Activated CD4-positive, CD25-positive, alpha-beta regulatory T cell treated with anti-CD3 and anti-CD28 coated beads, Interleukin-2, amount 50 U/mL, for 24 hours (primary cell): Measurements from ENCODE around the gene ALKBH8.
A peak's percentile ranks its signal among the peaks of the same experiment; 100 is the strongest.
"Not testable (repeated sequence)": the region's sequence is repeated elsewhere in the genome, so short reads cannot be mapped to it uniquely, and the experiment has no call there.

Source experiments
- ATAC-seq, 2 donors: fragments of 150-1000 bp; cut with Tn5 transposase; one replicate each; pipeline ENCODE4 v1.10.0; 2021; ENCODE audit warnings: mild to moderate bottlenecking in 1 of 2, moderate library complexity in 1 of 2

The ALKBH8 gene

DNA sequence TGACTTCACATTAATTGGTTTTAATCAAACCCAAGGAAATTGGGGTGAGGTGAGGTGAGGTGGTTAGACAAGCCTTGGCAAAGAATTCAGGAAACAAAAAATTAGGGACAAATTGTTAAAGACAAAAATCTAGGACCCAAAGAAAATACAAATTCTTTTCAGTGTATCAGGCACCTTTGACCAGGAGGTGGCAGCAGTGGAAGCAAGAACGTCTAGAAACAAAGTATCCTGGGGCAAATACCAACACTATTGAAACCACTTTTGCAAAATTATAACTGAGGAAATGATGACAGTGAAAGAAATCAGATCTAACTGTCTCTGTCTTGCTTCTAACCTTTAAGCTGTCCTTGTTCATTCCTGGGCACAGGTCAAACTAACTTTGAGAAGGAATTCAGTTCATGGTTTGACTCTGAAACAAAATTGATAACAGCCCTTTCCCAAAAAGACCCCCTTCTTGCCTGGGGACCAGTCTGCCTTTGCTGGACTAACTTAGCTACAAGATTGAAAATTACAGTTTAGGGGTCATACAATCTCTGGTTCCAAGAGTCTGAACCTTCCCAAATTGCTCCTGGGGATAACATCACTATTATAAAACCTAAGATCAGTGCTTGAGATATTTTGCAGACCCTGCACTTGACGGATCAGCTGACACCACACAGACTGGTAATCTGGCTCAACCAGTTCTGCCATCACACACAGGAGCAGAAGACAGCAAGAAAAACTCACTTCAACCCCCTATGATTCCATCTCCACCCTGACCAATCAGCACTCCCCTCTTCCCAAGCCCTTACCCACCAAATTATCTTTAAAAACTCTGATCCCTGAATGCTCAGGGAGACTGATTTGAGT lies 11.2 kb upstream of the ALKBH8 start:
- not testable (repeated sequence) for ATAC-seq

DNA sequence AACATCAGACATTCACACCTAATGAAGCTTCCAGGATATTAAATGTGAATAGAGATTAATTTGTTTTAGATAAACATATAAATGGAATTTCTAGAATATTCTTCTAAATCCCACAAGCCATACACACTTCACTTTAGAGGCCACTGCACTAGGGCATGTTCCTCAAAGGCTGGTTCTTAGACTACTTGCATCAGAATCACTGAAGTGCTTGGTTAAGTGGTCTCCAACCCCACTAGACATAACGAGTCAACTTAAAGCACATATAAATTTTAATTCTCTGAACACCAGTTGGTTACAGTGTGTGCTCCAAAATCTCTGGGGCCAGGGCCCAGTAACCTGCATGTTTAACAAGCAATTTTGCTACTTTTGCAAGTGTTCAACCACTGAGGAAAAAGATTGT lies 7.9 kb upstream of the ALKBH8 start:
- no peak for ATAC-seq

DNA sequence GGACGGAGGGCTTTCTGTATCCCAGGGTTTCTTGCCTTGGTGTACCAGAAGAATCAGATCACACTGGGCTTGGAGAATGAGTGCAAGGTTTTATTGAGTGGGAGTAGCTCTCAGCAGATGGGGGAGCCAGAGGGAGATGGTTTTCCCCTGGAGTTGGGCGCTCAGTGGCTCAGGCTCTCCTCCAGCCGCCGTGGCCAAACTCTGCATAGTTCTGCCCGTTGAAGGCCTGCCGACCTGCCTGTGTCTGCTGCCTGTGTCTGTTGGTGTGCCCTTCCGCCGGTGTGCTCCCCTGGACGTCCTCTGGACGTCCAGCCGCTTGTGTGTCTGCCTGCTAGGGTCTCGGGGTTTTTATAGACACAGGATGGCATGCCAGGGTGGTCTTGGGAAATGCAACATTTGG lies 4.5 kb upstream of the ALKBH8 start:
- ATAC-seq: no peak

DNA sequence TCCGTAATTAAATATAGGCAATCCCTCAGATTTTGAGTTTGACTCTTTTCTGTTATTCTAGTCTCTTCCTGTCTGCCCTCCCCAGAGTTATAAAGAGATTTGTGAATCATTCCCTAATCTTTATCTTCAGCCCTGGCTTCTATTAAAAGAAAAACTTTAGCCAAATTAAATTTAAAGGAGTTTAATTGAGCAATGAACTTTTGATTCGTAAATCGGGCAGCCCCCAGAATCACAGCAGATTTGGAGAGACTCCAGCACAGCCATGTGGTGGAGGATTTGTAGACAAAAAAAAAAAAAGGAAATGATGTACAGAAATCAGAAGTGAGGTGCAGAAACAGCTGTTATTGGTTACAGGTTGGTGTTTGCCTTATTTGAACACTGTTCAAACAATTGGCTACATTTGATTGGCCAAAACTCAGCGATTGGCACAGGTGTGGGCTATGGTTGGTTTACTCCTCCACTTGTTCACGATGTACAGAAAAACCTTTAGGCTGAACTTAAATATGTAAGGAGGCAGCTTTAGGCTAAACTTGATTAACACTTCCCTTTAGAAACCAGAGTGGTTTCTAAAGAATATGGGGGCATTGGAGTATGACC lies 2.3 kb upstream of the ALKBH8 start:
- no peak for ATAC-seq

- no peak for ATAC-seq
Observed at GRCh38 chr11:107566569-107566968, 1.0 kb upstream of the ALKBH8 start.

DNA sequence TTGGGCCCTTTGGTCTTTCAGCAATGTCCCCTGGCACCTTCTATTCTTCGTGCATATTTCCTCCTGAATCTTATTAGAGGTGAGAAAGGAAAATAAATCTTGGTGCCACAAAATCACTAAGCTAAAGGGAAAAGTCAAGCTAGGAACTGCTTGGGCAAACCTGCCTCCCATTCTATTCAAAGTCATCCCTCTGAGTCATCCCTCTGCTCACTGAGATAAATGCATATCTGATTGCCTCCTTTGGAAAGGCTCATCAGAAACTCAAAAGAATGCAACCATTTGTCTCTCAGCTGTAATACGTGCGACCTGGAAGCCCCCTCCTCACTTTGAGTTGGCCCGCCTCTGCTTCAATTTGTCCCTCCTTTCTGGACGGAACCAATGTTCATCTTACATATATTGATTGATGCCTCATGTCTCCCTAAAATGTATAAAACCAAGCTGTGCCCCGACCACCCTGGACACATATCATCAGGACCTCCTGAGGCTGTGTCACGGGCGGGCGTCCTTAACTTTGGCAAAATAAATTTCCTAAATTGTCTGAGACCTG lies 493 bp upstream of the ALKBH8 start:
- not testable (repeated sequence) for ATAC-seq

GRCh38 chr11:107564877-107565218 lies 687 bp downstream of the ALKBH8 start:
- no peak for ATAC-seq

DNA sequence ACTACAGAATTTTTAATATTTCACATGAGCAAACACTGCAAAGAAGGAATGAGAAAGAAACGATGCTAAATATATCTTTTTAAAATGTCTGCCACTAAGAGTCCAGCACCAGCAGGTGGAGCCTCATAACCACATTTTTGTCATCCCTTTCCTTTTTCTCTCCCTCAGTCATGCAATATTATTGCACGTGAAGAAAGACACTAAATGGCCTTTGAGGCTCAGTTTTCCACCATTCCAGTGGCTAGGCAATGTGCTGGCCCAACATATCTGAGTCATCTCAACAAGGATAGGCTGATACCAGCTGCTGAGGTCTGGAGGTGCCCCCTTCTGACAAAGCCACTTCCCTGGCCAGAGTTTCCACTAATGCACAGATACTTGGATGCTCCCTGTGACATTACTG lies 1.8 kb downstream of the ALKBH8 start:
- no peak for ATAC-seq

DNA sequence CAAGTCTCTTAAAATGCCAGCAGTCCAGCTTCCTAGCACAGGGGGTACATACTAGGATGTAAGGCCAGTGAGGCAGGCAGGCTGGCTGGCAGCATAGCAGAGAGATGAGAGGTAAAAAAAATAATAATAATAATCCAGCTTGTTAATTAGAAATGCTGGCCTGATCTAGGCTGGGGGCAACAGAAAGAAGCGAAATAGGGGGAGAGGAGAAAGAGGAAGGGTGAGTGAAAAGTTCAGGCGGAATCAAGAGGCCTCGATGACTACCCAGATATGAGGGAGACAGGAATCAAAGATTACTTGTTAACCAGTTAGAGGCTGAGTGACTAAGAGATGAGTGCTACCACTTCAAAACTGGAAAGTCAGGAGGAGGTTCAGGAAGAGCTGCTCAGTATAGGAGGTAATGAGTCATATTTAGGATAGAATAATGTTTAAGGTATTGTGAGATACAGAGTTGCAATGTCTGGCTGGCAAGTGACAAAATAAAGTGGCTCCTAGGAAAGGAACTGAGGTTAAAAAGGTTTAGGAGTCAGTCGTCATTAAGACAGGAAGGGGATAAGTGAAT lies 2.8 kb downstream of the ALKBH8 start:
- ATAC-seq: no peak

- peak in 1 of 2 donors; percentile 15 for ATAC-seq
Observed at GRCh38 chr11:107561688-107562087, 3.8 kb downstream of the ALKBH8 start.

DNA sequence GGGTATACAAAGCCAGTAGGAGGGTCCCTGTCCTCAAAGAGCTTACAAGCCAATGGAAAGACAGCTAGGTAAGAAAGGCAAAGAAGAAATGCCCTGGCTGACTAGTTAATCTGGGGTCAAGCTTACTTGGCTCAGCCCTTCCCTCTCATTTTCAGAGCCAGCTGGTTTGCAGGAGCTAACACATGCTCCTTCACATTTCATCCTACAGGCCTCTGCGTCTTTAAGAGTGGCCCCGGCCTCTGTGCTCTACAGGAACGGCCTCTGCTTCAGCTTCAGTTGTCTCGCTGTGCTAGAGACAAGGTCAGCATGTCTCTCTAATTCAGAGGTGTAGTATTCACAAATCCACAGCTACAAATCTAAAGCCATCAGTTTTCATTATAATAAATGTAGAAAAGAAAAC lies 15.2 kb downstream of the ALKBH8 start:
- ATAC-seq: no peak

- no peak for ATAC-seq
Observed at GRCh38 chr11:107549954-107550285, 15.6 kb downstream of the ALKBH8 start.

DNA sequence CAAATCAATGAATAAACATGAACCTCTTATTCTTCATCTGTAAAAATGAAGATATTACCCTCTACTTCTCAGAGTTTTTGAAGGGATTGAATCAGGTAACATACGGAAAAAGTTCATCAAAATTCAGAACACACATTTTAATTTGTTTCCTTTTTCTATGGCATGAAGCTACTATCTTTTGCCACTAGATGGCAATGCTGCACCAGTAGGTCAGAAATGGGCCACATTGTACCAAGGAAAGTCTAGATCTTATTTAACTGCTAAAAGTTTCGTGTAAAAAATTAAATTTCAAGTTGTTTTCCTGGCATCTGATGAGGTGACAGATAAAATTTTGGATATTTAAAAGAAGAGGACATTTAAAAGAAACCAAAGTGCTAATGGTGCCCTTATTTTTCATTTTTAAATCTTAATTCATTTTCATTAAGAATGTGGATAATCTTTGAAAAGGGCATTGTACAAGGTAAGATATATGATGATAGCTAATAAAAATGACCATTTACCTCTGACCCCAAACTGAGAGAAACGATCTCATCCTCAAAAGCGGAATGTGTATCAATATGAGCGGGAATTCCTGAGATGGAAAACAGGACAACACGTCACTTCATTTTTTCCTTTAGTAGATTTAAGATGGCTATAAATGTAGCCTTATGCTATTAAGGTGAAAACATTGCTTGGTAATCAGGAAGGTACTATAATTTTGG lies 16.1 kb downstream of the ALKBH8 start:
- no peak for ATAC-seq

GRCh38 chr11:107547961-107548360 lies 17.6 kb downstream of the ALKBH8 start:
- no peak for ATAC-seq

DNA sequence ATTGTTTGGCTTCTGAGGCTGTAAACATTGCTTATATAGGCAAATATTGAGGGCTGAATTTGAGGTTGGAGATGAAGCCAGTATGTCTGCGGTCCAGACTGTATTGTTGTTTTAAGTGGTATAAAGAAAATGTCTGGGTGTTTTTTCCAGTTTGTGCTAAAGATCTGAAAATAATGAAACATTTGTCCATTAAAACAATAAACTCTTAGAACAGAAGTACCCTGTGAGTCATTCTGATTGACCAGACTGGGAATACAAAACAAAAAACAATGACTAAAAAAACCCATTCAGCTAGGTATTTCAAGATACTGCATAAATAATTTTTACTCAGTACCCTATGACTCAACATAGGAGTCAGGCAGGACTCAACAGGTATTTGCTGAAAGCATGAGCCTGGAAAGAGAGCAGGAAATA lies 20.4 kb downstream of the ALKBH8 start:
- peak; percentile 56 to 60 for ATAC-seq

DNA sequence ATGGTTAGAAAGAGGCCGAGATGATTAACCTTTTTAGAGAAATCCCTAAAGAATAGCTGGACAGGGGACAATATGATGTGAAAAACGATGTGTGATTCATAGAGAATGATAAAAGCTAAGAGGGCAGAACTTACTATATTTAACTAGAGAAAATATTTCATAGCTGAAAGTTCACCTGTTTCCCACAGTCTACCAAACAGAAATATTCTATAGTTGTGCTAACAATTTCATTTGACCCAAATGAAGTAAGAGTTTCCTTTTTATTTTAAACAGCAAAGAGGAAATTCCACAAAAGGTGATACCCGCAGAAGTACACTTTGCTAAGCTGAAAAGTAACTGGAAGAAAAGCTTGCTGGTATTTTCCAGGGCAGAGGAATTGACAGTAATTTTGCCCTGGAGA lies 26.7 kb downstream of the ALKBH8 start:
- ATAC-seq: no peak

GRCh38 chr11:107538239-107538638 lies 27.3 kb downstream of the ALKBH8 start:
- no peak for ATAC-seq

- not testable (repeated sequence) for ATAC-seq
Observed at GRCh38 chr11:107537155-107537554, 28.4 kb downstream of the ALKBH8 start.

DNA sequence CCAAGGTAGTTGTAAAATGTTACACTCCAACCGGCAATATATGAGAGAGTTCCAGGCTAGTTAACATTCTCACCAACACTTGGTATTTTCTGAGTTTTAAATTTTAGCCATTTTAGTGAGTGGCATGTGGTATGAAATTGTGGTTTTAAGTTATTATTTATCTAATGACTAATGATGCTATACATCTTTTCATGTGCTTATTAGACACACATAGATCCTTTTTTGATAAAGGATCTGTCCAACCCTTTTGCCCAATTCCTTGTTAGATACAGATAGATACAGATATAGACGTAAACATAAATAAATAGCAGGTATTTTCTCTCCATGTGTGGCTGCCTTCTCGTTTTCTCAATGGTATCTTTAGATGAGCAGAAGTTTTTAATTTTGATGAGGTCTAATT lies 39.3 kb downstream of the ALKBH8 start:
- ATAC-seq: no peak

DNA sequence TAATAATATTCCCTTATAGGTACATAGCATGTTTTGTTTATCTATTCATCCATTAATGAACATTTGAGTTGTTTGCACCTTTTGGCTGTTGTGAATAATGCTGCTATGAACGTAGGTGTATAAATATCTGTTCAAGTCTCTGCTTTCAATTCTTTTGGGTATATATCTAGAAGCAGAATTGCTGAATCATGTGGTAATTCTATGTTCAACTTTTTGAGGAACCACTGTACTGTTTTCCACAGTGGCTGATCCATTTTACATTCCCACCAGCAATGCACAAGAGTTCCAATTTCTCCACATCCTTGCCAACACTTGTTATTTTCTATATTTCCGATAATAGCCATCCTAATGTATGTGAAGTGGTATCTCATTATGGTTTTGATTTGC lies 56.7 kb downstream of the ALKBH8 start:
- no peak for ATAC-seq

DNA sequence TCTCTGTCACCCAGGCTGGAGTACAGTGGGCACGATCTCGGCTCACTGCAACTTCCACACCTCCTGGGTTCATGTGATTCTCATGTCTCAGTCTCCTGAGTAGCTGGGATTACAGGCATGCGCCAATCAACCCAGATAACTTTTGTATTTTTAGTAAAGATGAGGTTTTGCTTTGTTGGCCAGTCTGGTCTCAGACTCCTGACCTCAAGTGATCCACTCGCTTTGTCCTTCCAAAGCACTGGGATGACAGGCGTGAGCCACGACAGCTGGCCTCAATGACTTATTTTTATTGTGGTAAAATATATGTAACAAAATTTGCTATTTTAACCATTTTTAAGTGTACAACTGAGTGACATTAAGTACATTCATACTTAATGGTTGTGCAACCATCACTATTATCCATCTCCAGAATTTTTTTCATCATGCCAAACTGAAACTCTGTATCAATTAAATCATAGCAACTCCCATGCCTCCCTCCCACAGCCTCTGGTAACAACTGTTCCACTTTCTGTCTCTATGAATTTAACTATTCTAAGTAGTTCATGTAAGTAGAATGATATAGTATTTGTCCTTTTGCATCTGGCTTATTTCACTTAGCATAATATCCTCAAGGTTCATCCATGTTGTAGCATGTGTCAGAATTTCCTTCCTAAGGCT lies 57.2 kb downstream of the ALKBH8 start:
- no peak for ATAC-seq

- no peak for ATAC-seq
Observed at GRCh38 chr11:107505647-107506225, 59.8 kb downstream of the ALKBH8 start.

GRCh38 chr11:107504981-107505380 lies 60.6 kb downstream of the ALKBH8 start:
- ATAC-seq: no peak
